Measurements from ENCODE around the gene C1orf105. TPM values are rescaled to one million over a fixed set of nuclear protein-coding genes. Genes with fewer than 3 reads are reported as not detected.

Gene C1orf105
- total and polyA plus RNA-seq, 2 of the 13 experiments (the other 11 are each of a cell fraction or from before 2014, with no cell fraction given): 0.15 to 0.45 TPM

DNA sequence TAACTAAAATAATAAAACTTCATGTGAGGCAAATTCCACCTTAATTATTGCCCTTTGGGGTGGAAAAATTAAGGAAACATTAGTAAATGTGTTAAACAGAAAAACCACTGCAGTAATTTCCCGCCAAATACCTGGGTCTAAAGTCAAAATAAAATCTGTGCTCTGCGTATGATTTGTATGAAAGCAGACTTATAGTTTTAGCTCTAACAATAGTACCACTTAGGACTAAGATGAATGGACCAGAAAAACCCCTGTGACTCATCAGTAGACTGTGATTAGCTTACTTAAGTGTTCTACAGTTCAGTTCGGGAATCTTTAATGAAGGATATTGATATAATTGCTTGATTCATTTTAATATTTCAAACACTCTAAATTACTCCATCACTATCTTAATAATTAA is 23.3 kb upstream of the C1orf105 start:
- H3K9me3 ChIP-seq (ENCODE audit: low read length): no peaks in the 10 kb centered on the region
- H3K27ac ChIP-seq (ENCODE audit: extremely low read length, insufficient read depth, low read length): no peak overlapping the region
- no TSS peak for BruUV-seq (replicated peaks)
- no peak overlapping the region for H2AFZ ChIP-seq (ENCODE audit: low read length)
- no peaks in the 10 kb centered on the region for H4K20me1 ChIP-seq (ENCODE audit: insufficient read depth, low read length)
- WGBS (ENCODE audit: low lambda C conversion rate): 78% methylated on average over 3 of the region's 3 CpGs
- H3K36me3 ChIP-seq (replicated peaks in 1 of 2; ENCODE audit: control insufficient read depth in 1 of 2, insufficient read depth in 2 of 2, low read length in 2 of 2): no peaks in the 10 kb centered on the region
- H3K9ac ChIP-seq (ENCODE audit: insufficient read depth, low read depth, low read length): no peak overlapping the region
- POLR2A ChIA-PET: no interaction called here
- no peak overlapping the region for H3K4me3 ChIP-seq (replicated peaks in 1 of 3; ENCODE audit: insufficient read depth in 1 of 3, low read depth in 2 of 3, low read length in 3 of 3)
- FAIRE-seq: no peak
- TF ChIP-seq GFI1 (CRISPR knock-in tag; IDR thresholded peaks at IDR 0.05; ENCODE audit: borderline replicate concordance) (no peak), SAP130 (CRISPR knock-in tag; IDR thresholded peaks at IDR 0.05; ENCODE audit: low read depth) (no peak), ZNF468 (CRISPR knock-in tag; IDR thresholded peaks at IDR 0.05) (no peak), ZNF263 (CRISPR knock-in tag; IDR thresholded peaks at IDR 0.05) (no peak), CBX5 (CRISPR knock-in tag; IDR thresholded peaks at IDR 0.05; ENCODE audit: borderline replicate concordance) (no peak), KLF15 (CRISPR knock-in tag; IDR thresholded peaks at IDR 0.05; ENCODE audit: borderline replicate concordance) (no peak), EP300 (IDR thresholded peaks at IDR 0.05; ENCODE audit: low read depth in 2 of 2, low read length in 2 of 2) (no peak), EP300 (CRISPR knock-in tag; IDR thresholded peaks at IDR 0.05; ENCODE audit: borderline replicate concordance) (no peak), NONO (IDR thresholded peaks at IDR 0.05) (no peak), NONO (CRISPR knock-in tag; conservative IDR thresholded peaks at IDR 0.05) (no peak), HNRNPL (IDR thresholded peaks at IDR 0.05; ENCODE audit: low read depth, low read length) (no peak)
- TF ChIP-seq, protein P1, sequence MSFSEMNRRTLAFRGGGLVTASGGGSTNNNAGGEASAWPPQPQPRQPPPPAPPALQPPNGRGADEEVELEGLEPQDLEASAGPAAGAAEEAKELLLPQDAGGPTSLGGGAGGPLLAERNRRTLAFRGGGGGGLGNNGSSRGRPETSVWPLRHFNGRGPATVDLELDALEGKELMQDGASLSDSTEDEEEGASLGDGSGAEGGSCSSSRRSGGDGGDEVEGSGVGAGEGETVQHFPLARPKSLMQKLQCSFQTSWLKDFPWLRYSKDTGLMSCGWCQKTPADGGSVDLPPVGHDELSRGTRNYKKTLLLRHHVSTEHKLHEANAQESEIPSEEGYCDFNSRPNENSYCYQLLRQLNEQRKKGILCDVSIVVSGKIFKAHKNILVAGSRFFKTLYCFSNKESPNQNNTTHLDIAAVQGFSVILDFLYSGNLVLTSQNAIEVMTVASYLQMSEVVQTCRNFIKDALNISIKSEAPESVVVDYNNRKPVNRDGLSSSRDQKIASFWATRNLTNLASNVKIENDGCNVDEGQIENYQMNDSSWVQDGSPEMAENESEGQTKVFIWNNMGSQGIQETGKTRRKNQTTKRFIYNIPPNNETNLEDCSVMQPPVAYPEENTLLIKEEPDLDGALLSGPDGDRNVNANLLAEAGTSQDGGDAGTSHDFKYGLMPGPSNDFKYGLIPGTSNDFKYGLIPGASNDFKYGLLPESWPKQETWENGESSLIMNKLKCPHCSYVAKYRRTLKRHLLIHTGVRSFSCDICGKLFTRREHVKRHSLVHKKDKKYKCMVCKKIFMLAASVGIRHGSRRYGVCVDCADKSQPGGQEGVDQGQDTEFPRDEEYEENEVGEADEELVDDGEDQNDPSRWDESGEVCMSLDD (CRISPR knock-in tag; IDR thresholded peaks at IDR 0.05; ENCODE audit: borderline replicate concordance): no peak
- TF ChIP-seq, protein P2, sequence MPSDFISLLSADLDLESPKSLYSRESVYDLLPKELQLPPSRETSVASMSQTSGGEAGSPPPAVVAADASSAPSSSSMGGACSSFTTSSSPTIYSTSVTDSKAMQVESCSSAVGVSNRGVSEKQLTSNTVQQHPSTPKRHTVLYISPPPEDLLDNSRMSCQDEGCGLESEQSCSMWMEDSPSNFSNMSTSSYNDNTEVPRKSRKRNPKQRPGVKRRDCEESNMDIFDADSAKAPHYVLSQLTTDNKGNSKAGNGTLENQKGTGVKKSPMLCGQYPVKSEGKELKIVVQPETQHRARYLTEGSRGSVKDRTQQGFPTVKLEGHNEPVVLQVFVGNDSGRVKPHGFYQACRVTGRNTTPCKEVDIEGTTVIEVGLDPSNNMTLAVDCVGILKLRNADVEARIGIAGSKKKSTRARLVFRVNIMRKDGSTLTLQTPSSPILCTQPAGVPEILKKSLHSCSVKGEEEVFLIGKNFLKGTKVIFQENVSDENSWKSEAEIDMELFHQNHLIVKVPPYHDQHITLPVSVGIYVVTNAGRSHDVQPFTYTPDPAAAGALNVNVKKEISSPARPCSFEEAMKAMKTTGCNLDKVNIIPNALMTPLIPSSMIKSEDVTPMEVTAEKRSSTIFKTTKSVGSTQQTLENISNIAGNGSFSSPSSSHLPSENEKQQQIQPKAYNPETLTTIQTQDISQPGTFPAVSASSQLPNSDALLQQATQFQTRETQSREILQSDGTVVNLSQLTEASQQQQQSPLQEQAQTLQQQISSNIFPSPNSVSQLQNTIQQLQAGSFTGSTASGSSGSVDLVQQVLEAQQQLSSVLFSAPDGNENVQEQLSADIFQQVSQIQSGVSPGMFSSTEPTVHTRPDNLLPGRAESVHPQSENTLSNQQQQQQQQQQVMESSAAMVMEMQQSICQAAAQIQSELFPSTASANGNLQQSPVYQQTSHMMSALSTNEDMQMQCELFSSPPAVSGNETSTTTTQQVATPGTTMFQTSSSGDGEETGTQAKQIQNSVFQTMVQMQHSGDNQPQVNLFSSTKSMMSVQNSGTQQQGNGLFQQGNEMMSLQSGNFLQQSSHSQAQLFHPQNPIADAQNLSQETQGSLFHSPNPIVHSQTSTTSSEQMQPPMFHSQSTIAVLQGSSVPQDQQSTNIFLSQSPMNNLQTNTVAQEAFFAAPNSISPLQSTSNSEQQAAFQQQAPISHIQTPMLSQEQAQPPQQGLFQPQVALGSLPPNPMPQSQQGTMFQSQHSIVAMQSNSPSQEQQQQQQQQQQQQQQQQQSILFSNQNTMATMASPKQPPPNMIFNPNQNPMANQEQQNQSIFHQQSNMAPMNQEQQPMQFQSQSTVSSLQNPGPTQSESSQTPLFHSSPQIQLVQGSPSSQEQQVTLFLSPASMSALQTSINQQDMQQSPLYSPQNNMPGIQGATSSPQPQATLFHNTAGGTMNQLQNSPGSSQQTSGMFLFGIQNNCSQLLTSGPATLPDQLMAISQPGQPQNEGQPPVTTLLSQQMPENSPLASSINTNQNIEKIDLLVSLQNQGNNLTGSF (CRISPR knock-in tag; IDR thresholded peaks at IDR 0.05): no peak
- no peak for ATAC-seq
- in situ Hi-C loops (cut with HindIII; ENCODE audit: extremely low pct_ligation_motif_present, low pct_unique_long_range_greater_than_20kb): loop anchor here (10.0 kb wide), 1 partner anchor 392 kb away; no protein-coding TSS in a partner anchor
- peaks cover 24% of the 10 kb centered on the region for H3K4me1 ChIP-seq (ENCODE audit: insufficient read depth, low read length)
- DNase-seq (ENCODE audit: low spot score): no peak
- CTCF ChIA-PET (ENCODE audit: low intra/inter-chr PET ratio, low total read pairs): no interaction called here
- H3K27me3 ChIP-seq (ENCODE audit: control insufficient read depth in 1 of 2, insufficient read depth in 2 of 2, low read length in 2 of 2): no peaks in the 10 kb centered on the region; a peak in 1 of 5 replicates
- no peak overlapping the region for H3K4me2 ChIP-seq (ENCODE audit: low read depth, low read length)
- intact Hi-C loops (cut with micrococcal nuclease; ENCODE audit: unreplicated experiment): loop anchor here (5.0 kb wide), 1 partner anchor 130 kb away; no protein-coding TSS in a partner anchor
- no peaks in the 10 kb centered on the region for H3K79me2 ChIP-seq (ENCODE audit: insufficient read depth, low read length)

Data from HepG2 (cell line).